Hippocampal formation (tissue), 2 donors: ENCODE measurements around the gene PDZD7.
A peak's percentile ranks its signal among the peaks of the same experiment; 100 is the strongest.

Source experiments
- DNase-seq, 2 donors: peaks; one replicate each; lab custom pipeline; 2025; lab: John Stamatoyannopoulos, UW

The PDZD7 gene

GRCh38 chr10:101031128-101031795 lies at the start of gene PDZD7, which contains the start of gene SFXN3:
Gene PDZD7, minus strand, starts transcription at chr10:101031129. Its CDS starts 910 bp downstream, at chr10:101030219.
Gene SFXN3, plus strand, starts transcription at chr10:101031234. Its CDS starts 3,461 bp downstream, at chr10:101034695.
- DNase-seq = peak; percentile 89 to 94

- DNase-seq = no peak
Observed at GRCh38 chr10:101079874-101080273, 48.9 kb upstream of the PDZD7 start.

- no peak for DNase-seq
Observed at GRCh38 chr10:101076630-101077029, 45.7 kb upstream of the PDZD7 start.

- no peak for DNase-seq
Observed at GRCh38 chr10:101075775-101076174, 44.8 kb upstream of the PDZD7 start.

- no peak for DNase-seq
Observed at GRCh38 chr10:101073631-101074030, 42.7 kb upstream of the PDZD7 start.

GRCh38 chr10:101072923-101073322 lies 42.0 kb upstream of the PDZD7 start:
- DNase-seq = no peak

- DNase-seq = no peak
Observed at GRCh38 chr10:101071885-101072433, 41.0 kb upstream of the PDZD7 start.

GRCh38 chr10:101071267-101071884 lies 40.4 kb upstream of the PDZD7 start:
- no peak for DNase-seq

- DNase-seq = no peak
Observed at GRCh38 chr10:101070098-101070497, 39.2 kb upstream of the PDZD7 start.

- no peak for DNase-seq
Observed at GRCh38 chr10:101069441-101069840, 38.5 kb upstream of the PDZD7 start.

- peak; percentile 32 to 67 for DNase-seq
Observed at GRCh38 chr10:101067356-101068083, 36.6 kb upstream of the PDZD7 start.

GRCh38 chr10:101066896-101067355 lies 36.0 kb upstream of the PDZD7 start:
- DNase-seq = no peak

GRCh38 chr10:101066146-101066895 lies 35.4 kb upstream of the PDZD7 start:
- DNase-seq = no peak

GRCh38 chr10:101065481-101066145 lies 34.7 kb upstream of the PDZD7 start:
- DNase-seq = no peak

GRCh38 chr10:101064415-101065030 lies 33.6 kb upstream of the PDZD7 start:
- no peak for DNase-seq

GRCh38 chr10:101063548-101064414 lies 32.9 kb upstream of the PDZD7 start:
- no peak for DNase-seq

GRCh38 chr10:101063050-101063525 lies 32.2 kb upstream of the PDZD7 start:
- no peak for DNase-seq

GRCh38 chr10:101062232-101063049 lies 31.5 kb upstream of the PDZD7 start:
- no peak for DNase-seq
